Vagina (tissue), 2 donors: Measurements from ENCODE around the gene MTA2.

Experiments used
- CTCF ChIP-seq, 3 experiments: fragments of 450-650 bp in 2 of 3; fragments of 200-600 bp in 1 of 3; sonication (generic) in 1 of 3; IDR thresholded peaks; one replicate each; pipeline ENCODE4 v1.5.1; 2017 to 2019; ENCODE audit warnings: antibody characterized with exemption in 3 of 3, mild to moderate bottlenecking in 2 of 3, moderate library complexity in 2 of 3
- POLR2A ChIP-seq, 2 donors: fragments of 450-650 bp; IDR thresholded peaks; one replicate each; pipeline ENCODE4 v1.6.1; 2017; ENCODE audit warnings: antibody characterized with exemption in 2 of 2, mild to moderate bottlenecking in 2 of 2, moderate library complexity in 2 of 2
- POLR2AphosphoS5 ChIP-seq, 2 donors: sonication (generic); formaldehyde crosslinking; IDR thresholded peaks; one replicate each; pipeline ENCODE4 v1.9.0; 2017; ENCODE audit warnings: antibody characterized with exemption in 2 of 2, mild to moderate bottlenecking in 2 of 2, low read depth in 1 of 2; ENCODE audit not compliant: insufficient read depth in 1 of 2

- TF ChIP-seq POLR2AphosphoS5 (IDR thresholded peaks at IDR 0.05; ENCODE audit: insufficient read depth in 1 of 2, low read depth in 1 of 2) = no peak
- TF ChIP-seq CTCF (IDR thresholded peaks at IDR 0.05) = no peak
- no peak for TF ChIP-seq POLR2A (IDR thresholded peaks at IDR 0.05)
These were observed 22.4 kb downstream of the MTA2 start for GRCh38 chr11:62579252-62579651.
